EL (cell line): Measurements from ENCODE around the gene TPR.

Experiments
- DNase-seq: peaks from one replicate; pipeline ENCODE4 v3.0.0-alpha.2; 2016

The TPR gene

GRCh38 chr1:186326009-186326408 lies 49.0 kb downstream of the TPR start:
- peak; percentile 7 for DNase-seq

DNA sequence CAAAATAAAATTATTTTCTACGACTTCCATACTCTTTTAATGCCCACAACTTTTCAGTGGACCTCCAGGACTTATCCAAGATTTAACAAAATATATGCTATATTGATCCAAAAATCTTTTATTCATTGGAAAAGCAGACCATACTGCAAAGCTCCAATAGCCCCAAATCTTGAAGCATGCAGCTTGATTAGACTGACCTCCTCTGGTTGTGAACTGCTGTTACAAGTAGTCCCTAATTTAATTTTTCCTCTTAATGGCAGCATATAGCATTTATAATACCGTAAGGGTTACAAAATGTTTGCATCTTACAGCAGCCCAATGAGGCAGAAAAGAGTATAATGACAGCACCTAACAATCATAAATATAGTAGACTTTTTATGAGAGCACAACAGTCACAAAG lies 49.8 kb downstream of the TPR start:
- DNase-seq, result peak; percentile 3

DNA sequence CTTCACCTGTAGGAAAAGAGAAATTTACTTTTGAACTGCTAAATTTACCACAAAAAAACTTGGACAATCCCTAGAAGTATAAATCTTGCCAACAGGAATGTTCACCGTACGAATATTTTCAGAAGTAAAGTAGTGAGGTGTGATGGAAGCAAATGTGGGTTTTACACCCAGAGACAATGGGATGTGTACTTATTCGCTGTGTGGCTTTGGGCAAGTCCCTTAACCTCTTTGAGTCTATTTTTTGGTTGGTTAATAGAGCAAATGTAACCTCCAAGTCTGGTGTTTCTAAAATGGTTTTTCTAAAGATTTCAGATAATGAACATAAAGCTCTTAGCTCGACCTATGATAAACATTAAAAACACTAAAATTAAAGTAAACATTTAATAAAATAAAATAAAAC lies 51.2 kb downstream of the TPR start:
- no peak for DNase-seq

- DNase-seq, result no peak
Observed at GRCh38 chr1:186315570-186315969, 59.5 kb downstream of the TPR start.

GRCh38 chr1:186311375-186312051 lies 63.5 kb downstream of the TPR start:
- no peak for DNase-seq

GRCh38 chr1:186310307-186310706 lies 64.7 kb downstream of the TPR start:
- no peak for DNase-seq

- no peak for DNase-seq
Observed at GRCh38 chr1:186308264-186309060, 66.6 kb downstream of the TPR start.

DNA sequence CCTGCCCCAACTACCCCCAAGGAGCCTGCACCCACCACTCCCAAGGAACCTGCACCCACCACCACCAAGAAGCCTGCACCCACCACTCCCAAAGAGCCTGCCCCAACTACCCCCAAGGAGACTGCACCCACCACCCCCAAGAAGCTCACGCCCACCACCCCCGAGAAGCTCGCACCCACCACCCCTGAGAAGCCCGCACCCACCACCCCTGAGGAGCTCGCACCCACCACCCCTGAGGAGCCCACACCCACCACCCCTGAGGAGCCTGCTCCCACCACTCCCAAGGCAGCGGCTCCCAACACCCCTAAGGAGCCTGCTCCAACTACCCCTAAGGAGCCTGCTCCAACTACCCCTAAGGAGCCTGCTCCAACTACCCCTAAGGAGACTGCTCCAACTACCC lies 67.6 kb downstream of the TPR start:
- DNase-seq, result no peak

GRCh38 chr1:186306533-186306932 lies 68.5 kb downstream of the TPR start:
- DNase-seq, result no peak

DNA sequence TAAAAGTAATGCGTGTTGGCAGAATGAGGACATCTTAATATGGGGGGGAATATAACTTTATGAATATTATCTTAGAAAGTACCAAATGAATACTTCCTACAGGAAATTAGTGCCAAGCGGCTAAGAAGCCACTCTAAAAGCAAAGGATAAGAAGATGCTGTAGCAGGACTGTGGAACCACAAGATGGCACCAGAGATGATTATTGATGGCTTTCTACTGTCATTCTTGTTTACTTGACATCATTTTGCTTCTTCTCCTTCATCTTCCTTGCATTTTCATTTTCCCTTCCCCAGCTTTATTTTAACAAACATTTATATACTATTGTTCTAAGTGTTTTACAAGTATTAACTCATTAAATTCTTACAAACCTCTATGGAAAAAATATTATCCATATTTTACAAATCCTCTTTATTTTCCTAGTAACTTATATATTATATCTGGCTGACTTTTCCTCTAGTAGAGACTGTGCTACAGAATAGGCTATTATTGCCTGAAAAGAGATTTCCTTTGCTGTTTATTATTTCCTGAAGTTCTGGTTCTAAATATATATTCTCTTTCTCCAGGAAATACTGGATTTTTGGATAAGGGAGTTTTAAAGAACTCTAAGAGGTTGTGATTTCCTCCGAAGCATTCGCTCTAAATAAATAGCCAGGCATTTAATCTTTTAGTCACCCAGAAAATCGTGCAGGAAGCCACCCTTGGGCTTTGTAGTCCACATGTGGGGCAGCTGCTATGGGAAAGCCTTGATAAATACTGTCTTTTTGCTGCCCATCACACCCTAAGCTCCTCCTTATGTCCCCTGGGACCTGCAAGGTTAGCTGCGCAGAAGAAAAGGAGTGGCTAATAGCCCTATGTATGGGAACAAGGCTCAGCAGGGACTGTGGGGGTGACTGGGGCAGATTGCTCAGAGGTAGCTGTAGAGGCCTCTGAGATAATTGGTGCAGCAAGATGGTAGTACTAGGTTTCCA lies 69.8 kb downstream of the TPR start:
- peak; percentile 47 for DNase-seq

DNA sequence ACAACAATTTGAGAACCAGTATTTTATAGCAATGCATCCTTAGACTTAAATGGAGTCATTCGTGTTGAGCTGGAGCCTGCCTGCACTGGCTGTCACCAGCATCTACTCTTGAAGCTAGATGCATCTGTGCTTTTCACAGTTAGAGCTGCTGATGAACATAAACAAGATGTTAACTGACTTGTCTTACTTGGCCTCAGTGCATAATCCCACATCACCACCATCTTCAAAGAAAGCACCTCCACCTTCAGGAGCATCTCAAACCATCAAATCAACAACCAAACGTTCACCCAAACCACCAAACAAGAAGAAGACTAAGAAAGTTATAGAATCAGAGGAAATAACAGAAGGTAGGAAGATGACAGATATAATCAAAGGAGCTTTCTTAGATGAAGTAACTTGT lies 71.1 kb downstream of the TPR start:
- no peak for DNase-seq

DNA sequence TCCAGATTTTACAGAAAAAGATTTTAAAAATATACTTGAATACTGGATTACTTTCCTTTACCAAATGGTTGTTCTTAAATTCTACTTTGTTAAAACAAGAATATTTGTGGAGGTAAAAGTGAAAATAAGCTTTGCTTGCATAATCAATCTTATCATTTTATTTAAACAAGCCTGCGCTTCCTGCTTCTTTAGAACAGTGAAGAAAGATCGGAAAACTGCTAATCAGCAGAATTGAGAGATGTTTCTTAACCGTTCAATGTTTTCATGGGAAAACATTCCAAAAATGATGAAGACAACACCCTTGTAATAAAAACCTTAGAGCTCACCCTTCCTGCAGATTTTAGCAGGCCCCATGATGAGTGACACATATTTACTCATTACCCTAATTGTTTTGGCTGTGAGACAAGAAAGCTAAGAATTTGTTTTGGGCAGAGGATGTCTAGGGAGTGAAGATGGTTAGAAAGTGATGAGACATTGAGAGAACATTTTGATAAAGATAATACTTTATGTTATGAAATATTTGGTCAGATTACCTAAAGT lies 72.6 kb downstream of the TPR start:
- DNase-seq, result no peak

DNA sequence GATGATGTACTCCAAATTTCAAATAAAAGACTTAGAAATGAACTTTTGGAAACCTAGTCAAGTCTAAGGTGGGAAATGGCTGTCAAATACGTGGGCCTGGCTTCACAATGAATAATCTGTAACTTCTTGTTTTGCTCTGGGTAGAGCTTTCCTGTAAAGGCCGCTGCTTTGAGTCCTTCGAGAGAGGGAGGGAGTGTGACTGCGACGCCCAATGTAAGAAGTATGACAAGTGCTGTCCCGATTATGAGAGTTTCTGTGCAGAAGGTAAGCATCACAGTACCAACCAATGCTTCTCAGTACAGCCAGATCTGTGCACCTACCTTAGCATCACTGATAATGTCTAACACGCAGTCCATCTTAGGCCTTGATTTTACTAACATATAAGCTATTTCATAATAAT lies 73.6 kb downstream of the TPR start:
- no peak for DNase-seq

GRCh38 chr1:186300056-186300455 lies 75.0 kb downstream of the TPR start:
- DNase-seq, result no peak

DNA sequence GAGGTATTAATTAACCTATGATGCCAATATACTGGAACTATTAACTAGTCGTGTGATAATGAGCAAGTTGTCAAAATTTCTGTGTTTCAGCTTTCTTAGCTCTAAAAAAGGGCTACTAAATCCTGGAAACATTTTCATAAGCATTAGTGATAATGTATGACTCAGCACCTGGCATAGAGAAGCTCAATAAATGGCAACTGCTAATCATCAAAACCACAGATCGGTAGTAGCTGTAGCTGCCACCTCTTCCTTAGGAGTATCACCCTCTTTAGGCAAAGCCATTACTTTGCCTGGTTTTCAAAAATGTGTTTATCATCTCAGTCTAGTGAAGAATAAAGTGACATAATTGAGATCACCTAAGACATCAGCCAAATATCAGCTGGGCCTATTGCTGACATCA lies 75.5 kb downstream of the TPR start:
- DNase-seq, result no peak

GRCh38 chr1:186298851-186299250 lies 76.2 kb downstream of the TPR start:
- no peak for DNase-seq

DNA sequence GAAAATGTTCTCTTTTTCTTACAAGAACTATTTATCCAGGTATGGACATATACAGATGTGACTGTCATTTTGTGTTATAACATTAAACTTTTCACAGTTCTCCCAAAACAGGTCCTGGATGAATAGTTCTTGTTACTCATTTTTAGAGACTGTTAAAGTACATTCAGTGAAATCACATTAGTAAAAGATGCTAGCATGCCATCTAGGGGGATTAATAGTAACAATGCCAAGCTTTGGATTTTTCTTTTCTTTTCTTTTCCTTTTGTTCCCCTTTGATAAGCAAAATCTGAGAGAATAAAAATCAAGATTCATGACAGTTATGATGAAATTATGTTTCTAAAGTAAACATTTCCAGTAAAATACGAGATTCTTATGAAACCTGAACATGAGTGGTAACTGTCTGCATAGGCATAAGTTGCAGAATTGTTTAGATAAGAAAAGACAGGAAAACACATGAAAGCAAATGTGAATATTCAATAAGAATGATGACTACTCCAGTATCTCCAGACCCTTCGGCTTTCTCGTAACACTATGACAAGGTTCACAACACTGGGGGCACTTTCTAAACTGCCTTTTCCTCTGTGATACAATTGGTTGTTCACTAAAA lies 77.5 kb downstream of the TPR start:
- no peak for DNase-seq

DNA sequence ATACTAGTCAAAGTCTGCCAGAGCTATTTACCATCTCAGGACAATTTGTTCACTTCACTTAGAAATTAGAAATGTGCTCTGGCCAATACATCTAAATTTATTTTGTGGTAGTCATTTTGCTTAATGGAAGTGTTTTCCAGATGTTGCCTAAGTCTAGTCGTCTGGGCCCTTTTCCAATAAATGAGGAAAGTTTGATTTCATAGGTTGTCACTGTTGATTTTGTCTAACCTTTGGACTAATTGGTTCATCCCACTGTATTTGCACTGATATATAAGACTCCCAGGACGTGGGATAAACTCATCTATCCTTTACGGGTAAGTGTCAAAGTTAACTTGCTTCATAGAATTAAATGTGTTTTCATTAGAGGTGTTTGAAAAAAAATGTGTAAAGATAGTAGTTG lies 79.1 kb downstream of the TPR start, which contains the start of gene PRG4:
Gene PRG4, plus strand, starts transcription at position 300 of the 400 bp plus-strand sequence.
- no peak for DNase-seq

DNA sequence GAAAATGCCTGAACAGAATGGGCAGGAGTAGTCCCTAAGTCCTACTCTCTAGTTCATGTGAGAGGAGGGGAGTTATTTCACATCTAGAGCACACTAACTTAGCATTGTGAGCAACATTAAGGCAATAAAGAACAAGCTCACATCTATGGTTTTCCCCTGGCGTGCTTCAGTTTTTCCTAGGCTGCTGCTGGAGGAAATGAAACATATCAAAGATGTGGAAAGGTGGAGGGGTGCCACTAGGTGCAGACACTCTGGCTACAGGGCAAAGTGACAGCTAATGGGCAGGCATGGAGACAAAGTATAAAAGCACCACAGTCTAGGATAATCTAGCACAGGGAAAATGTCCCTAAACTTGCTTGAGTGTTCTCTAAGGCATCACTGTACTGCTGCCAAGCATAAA lies 82.2 kb downstream of the TPR start:
- no peak for DNase-seq

DNA sequence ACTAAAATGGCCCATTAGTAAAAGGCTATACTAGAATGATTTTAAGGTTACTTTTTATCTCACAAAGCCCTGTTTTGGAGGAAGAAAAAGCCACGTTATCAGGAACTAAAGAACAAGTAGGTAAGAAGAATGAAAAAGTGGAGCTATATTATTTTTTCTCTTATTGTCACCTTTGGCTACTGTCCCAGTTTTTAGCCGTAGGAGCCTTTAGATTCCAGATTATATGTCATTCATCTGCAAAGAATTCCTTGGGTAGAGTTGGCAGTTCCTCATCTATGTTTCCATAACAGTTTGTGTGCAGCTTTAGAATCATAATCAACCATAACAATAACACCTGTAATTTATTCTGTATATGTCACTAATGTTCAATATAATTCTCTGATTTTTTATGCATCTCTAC lies 83.8 kb downstream of the TPR start:
- DNase-seq, result no peak

- DNase-seq, result no peak
Observed at GRCh38 chr1:186289943-186290545, 85.0 kb downstream of the TPR start.
